Psoas muscle (tissue), 8 donors: ENCODE results near the gene IGDCC3. TPM values are rescaled to one million over a fixed set of nuclear protein-coding genes. Genes with fewer than 3 reads are reported as not detected.

ENCODE experiments used
- ATAC-seq, 4 donors: fragments of 200-7000 bp; cut with Tn5 transposase; one replicate each; pipeline ENCODE4 v1.9.1; 2020; ENCODE audit warnings: moderate library complexity in 3 of 4, mild to moderate bottlenecking in 2 of 4
- DNase-seq, 2 donors: peaks; one replicate each; pipeline ENCODE4 v3.0.0-alpha.2; 2020
- H3K27ac ChIP-seq: fragments of 200-600 bp; one replicate; pipeline ENCODE4 v1.8.0; 2022
- H3K27me3 ChIP-seq, 3 donors: fragments of 200-600 bp in 1 of 3; one replicate each; pipeline versions ENCODE4 v1.6.1 to v1.8.0; 2013 to 2022; ENCODE audit warnings: low read length in 2 of 3, mild to moderate bottlenecking in 2 of 3, moderate library complexity in 1 of 3; ENCODE audit not compliant: insufficient read depth in 3 of 3
- H3K36me3 ChIP-seq, 2 donors: fragments of 200-600 bp in 1 of 2; one replicate each; pipeline versions ENCODE4 v1.6.1 to v1.8.0; 2013 to 2022; ENCODE audit warnings: low read depth in 1 of 2, mild to moderate bottlenecking in 1 of 2, moderate library complexity in 1 of 2; ENCODE audit not compliant: insufficient read depth in 1 of 2
- H3K4me1 ChIP-seq: fragments of 200-600 bp; one replicate; pipeline ENCODE4 v1.8.0; 2022
- H3K4me3 ChIP-seq: fragments of 200-600 bp; one replicate; pipeline ENCODE4 v1.8.0; 2022; ENCODE audit warnings: mild to moderate bottlenecking
- H3K9me3 ChIP-seq: fragments of 200-600 bp; one replicate; pipeline ENCODE4 v1.8.0; 2022
- CTCF ChIP-seq: fragments of 200-600 bp; IDR thresholded peaks from one replicate; pipeline ENCODE4 v1.8.0; 2022; ENCODE audit warnings: antibody characterized with exemption
- WGBS, 3 donors: extraction: QIAGEN DNeasy Blood & Tissue Kit; methylation state at CpG; one replicate each; pipeline versions ENCODE4 v1.1.6 to v1.1.7; 2013; 5-methylcytosine and 5-hydroxymethylcytosine counted together
- intact Hi-C, 2 donors: fragments of 100-400 bp; cut with DNase I; formaldehyde crosslinking; loops; one replicate each; pipeline versions ENCODE4 v1.11.0 to v1.14.2; 2022
- polyA plus RNA-seq, 3 donors: library from polyadenylated mRNA; stranded (reverse); fragments of 200-250 nt; gene quantifications; one replicate each; pipeline ENCODE4 v1.2.3, GENCODE V29; 2013
- total RNA-seq, 4 donors: library from RNA; stranded (reverse); fragmentation: NEBNext Ultra II Directional in 2 of 4; extraction: Animal tissue kit (Norgen Biotek cat#: 25700) in 2 of 4; gene quantifications; one replicate each; pipeline versions ENCODE4 v1.2.1 to v1.2.4, GENCODE V29; 2021 to 2023
- donor health status: healthy with polysubstance abuse.
- donor health status: DM: no; HTN: no; CAD: no; lungs with moderate emphysema.
- donor health status: Bipolar disorder and iron deficiency.
- donor health status: healthy.
- donor health status: DM: yes; HTN: yes; CAD: no.
- donor health status: DM: no; HTN: no; CAD: no.
- donor health status: DM: no; HTN: no; CAD: no.
- donor health status: DM: yes; HTN: yes; CAD: no.

Gene IGDCC3
- total and polyA plus RNA-seq, 7 donors = not detected

DNA sequence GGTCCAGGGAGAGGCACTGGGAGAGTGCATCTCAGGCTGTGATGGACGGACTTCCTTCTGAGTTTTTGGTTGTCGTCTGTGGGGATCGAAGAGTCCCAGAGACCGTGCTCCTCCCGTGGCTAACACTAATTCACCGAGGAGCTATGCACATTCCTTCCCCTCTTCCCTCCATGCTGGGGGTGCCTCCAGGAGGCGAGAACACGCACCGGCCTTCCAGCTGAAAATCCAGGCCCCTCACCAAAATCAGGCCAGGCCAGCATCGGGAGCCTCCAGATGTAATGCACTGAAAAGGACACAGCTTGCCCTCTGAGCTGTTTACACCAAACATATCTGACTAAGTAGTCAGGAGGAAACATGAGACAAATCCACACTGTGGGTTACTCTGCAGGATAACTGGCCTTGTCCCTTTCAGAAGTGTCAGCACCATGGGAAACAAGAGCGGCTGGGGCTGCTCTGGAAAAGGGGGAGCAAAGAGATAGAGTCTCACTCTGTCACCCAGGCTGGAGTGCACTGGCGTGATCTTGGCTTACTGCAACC, 67.9 kb downstream of the IGDCC3 start:
- ATAC-seq (peak; percentile 53 to 78 (median 70)), DNase-seq (no peak)
- Histone ChIP-seq H3K27me3 (no peaks in the 10 kb centered on the region), H3K36me3 (no peaks in the 10 kb centered on the region), H3K27ac (peak overlapping the region; percentile 57), H3K4me1 (peaks cover 27% of the 10 kb centered on the region), H3K9me3 (no peaks in the 10 kb centered on the region), H3K4me3 (no peak overlapping the region)
- no peak for TF ChIP-seq CTCF
- WGBS, 3 donors = 62 to 69% (median 66%) methylated on average over 12 of the region's 12 CpGs
- intact Hi-C loops = no loop called here

GRCh38 chr15:65307978-65308377, 69.8 kb downstream of the IGDCC3 start:
- TF ChIP-seq CTCF = no peak
- H3K27ac ChIP-seq = no peak overlapping the region
- H3K36me3 ChIP-seq = no peaks in the 10 kb centered on the region
- peaks cover 33% of the 10 kb centered on the region for H3K4me1 ChIP-seq
- intact Hi-C loops = no loop called here
- no peaks in the 10 kb centered on the region for H3K27me3 ChIP-seq
- no peaks in the 10 kb centered on the region for H3K9me3 ChIP-seq
- no peak overlapping the region for H3K4me3 ChIP-seq
- no peak for DNase-seq
- WGBS, 3 donors = 71 to 83% (median 82%) methylated on average over 6 of the region's 6 CpGs
- no peak for ATAC-seq

DNA sequence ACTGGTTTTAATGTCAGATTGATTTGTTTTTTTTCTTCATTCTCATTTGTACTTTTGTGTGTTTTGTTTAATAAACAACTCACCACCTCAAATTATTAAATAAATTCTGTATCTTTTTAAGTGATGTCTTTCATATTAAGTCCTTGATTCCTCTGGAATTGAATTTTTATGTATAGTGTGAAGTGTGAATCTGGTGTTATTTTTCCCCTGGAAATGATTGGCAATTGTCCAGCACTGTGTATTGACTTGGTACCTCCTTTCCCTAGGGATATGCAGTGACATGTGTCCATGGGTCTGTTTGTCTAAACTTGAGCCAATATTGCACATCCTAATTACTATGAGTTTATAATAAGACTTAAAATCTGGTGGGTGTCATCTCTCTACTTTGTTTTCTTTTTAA, 71.3 kb downstream of the IGDCC3 start:
- H3K9me3 ChIP-seq = no peaks in the 10 kb centered on the region
- ATAC-seq = no peak

DNA sequence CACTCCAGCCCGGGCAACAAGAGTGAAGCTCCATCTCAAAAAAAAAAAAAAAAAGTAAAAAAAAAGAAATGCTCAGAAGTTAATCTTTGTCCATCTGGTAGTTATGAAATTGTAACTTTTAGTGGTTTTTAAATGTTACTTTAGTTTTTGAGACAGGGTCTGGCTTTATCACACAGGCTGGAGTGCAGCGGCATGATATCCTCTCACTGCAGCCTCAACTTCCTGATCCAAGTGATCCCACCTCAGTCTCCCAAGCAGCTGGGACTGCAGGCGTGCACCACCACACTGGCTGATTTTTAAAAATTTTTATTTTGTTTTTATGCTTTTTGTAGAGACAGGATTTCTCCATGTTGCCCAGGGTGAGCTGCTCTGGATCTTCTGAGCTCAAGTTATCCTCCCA, 72.0 kb downstream of the IGDCC3 start:
- no peak overlapping the region for H3K27ac ChIP-seq
- WGBS, 3 donors = 67 to 91% (median 70%) methylated on average over 3 of the region's 3 CpGs

More for the DNA sequence above, 71.3 kb downstream of the IGDCC3 start:
- no peak for DNase-seq
- no peak for TF ChIP-seq CTCF
- no peak overlapping the region for H3K27ac ChIP-seq
- peaks cover 28% of the 10 kb centered on the region for H3K4me1 ChIP-seq
- H3K36me3 ChIP-seq = no peaks in the 10 kb centered on the region
- no peaks in the 10 kb centered on the region for H3K27me3 ChIP-seq
- no peak overlapping the region for H3K4me3 ChIP-seq
- intact Hi-C loops = no loop called here

More for the DNA sequence above, 72.0 kb downstream of the IGDCC3 start:
- H3K9me3 ChIP-seq = no peaks in the 10 kb centered on the region
- H3K36me3 ChIP-seq = no peaks in the 10 kb centered on the region
- DNase-seq (no peak), ATAC-seq (no peak)
- H3K4me1 ChIP-seq = peaks cover 26% of the 10 kb centered on the region
- no peaks in the 10 kb centered on the region for H3K27me3 ChIP-seq
- no peak overlapping the region for H3K4me3 ChIP-seq
- intact Hi-C loops = no loop called here
- TF ChIP-seq CTCF = no peak
